ENCODE measurements around the gene AK9. TPM values are rescaled to one million over a fixed set of nuclear protein-coding genes. Genes with fewer than 3 reads are reported as not detected.

AK9 gene
- total RNA-seq, 1 donor from 2014 or later: 8.2 TPM

DNA sequence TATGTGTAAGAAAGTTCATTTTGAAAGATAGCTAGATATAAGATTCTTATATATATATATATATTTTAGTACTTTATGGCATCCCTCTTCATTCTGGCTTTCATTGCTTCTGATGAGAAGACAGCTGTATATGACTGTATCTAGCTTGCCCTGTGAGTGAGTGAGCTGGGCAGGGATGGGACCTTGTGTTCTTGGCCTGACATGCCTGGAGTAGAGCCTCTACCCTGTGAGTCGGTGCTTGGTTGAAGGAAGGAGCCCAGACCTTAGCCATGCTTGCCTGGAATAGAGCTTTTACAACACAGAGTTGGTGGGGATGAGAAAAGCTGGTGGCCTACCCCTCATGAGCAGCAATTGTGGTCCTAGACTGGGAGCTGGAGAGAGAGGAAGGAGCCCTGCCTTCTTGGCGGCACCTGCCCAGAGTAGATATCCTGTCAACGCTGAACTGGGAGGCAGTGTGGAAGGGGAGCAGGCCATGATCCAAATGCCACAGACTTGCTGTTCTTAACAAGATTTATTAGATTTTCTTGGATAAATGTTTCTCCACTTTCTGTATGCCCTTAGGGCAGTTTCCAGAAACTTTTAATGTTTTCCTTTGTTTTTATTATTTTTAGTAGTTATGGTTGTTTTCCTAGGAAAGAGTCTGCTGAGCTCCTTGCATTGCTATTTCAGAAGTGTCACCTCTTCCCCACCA lies 31.7 kb upstream of the AK9 start:
- no peak overlapping the region for H3K9ac ChIP-seq
- no peaks in the 10 kb centered on the region for H3K27me3 Mint-ChIP-seq (ENCODE audit: insufficient read depth, low read depth)

DNA sequence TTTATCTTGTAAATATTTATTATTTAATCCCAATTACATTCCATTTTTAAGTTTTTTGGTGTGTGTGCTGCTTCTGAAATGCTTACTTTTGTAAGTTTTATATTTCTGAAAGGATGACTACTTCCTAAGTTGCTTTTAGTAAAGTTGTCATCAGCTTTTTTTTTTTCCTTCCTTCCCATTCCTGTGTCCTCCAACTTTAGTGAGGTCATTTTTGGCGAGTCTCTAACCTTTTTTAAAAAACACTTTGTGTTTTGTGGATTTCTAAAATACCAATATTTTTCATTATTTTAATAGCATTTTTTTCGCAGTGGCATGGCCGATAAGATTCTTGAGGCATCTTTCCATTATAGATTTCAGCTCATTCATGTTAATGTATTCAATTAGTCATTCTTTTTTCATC lies 31.0 kb upstream of the AK9 start:
- H3K36me3 Mint-ChIP-seq: peaks cover 10% of the 10 kb centered on the region
- Histone ChIP-seq H3K9ac (no peak overlapping the region), H3K9me3 (ENCODE audit: low read depth) (no peaks in the 10 kb centered on the region), H2AFZ (replicated peaks) (no peak overlapping the region), H3K27me3 (no peaks in the 10 kb centered on the region), H4K20me1 (ENCODE audit: low read depth) (no peaks in the 10 kb centered on the region), H3K4me3 (no peak overlapping the region), H3F3A (ENCODE audit: low read depth) (no peaks in the 10 kb centered on the region), H3K36me3 (no peaks in the 10 kb centered on the region), H3K4me1 (no peaks in the 10 kb centered on the region), H3K79me2 (ENCODE audit: low read depth) (no peaks in the 10 kb centered on the region), H3K4me2 (no peak overlapping the region), H3K27ac (no peak overlapping the region)
- TF ChIP-seq EZH2 (IDR thresholded peaks at IDR 0.05) (no peak), EZH2phosphoT487 (IDR thresholded peaks at IDR 0.05) (no peak)
- TF ChIP-seq, protein P1, sequence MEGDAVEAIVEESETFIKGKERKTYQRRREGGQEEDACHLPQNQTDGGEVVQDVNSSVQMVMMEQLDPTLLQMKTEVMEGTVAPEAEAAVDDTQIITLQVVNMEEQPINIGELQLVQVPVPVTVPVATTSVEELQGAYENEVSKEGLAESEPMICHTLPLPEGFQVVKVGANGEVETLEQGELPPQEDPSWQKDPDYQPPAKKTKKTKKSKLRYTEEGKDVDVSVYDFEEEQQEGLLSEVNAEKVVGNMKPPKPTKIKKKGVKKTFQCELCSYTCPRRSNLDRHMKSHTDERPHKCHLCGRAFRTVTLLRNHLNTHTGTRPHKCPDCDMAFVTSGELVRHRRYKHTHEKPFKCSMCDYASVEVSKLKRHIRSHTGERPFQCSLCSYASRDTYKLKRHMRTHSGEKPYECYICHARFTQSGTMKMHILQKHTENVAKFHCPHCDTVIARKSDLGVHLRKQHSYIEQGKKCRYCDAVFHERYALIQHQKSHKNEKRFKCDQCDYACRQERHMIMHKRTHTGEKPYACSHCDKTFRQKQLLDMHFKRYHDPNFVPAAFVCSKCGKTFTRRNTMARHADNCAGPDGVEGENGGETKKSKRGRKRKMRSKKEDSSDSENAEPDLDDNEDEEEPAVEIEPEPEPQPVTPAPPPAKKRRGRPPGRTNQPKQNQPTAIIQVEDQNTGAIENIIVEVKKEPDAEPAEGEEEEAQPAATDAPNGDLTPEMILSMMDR (IDR thresholded peaks at IDR 0.05): no peak
- no peak overlapping the region for H3K27ac Mint-ChIP-seq
- peaks cover 5% of the 10 kb centered on the region for H3K9me3 Mint-ChIP-seq
- no peak overlapping the region for H3K4me3 Mint-ChIP-seq
- H3K4me1 Mint-ChIP-seq: no peaks in the 10 kb centered on the region
- no peak for DNase-seq (ENCODE audit: low spot score)
- H3K27me3 Mint-ChIP-seq (ENCODE audit: insufficient read depth, low read depth): no peaks in the 10 kb centered on the region

More for the DNA sequence above, 31.7 kb upstream of the AK9 start:
- Histone ChIP-seq H2AFZ (replicated peaks) (no peak overlapping the region), H3K4me2 (no peak overlapping the region), H3K79me2 (ENCODE audit: low read depth) (no peaks in the 10 kb centered on the region), H3K36me3 (no peaks in the 10 kb centered on the region), H3K4me1 (no peaks in the 10 kb centered on the region), H4K20me1 (ENCODE audit: low read depth) (no peaks in the 10 kb centered on the region), H3F3A (ENCODE audit: low read depth) (no peaks in the 10 kb centered on the region), H3K27ac (no peak overlapping the region), H3K27me3 (no peaks in the 10 kb centered on the region), H3K4me3 (no peak overlapping the region), H3K9me3 (ENCODE audit: low read depth) (no peaks in the 10 kb centered on the region)
- peaks cover 10% of the 10 kb centered on the region for H3K36me3 Mint-ChIP-seq
- no peak overlapping the region for H3K27ac Mint-ChIP-seq
- TF ChIP-seq EZH2 (IDR thresholded peaks at IDR 0.05) (no peak), EZH2phosphoT487 (IDR thresholded peaks at IDR 0.05) (no peak)
- TF ChIP-seq, protein P1 (IDR thresholded peaks at IDR 0.05): no peak
- H3K9me3 Mint-ChIP-seq: peaks cover 5% of the 10 kb centered on the region
- no peaks in the 10 kb centered on the region for H3K4me1 Mint-ChIP-seq
- no peak overlapping the region for H3K4me3 Mint-ChIP-seq
- no peak for DNase-seq (ENCODE audit: low spot score)

DNA sequence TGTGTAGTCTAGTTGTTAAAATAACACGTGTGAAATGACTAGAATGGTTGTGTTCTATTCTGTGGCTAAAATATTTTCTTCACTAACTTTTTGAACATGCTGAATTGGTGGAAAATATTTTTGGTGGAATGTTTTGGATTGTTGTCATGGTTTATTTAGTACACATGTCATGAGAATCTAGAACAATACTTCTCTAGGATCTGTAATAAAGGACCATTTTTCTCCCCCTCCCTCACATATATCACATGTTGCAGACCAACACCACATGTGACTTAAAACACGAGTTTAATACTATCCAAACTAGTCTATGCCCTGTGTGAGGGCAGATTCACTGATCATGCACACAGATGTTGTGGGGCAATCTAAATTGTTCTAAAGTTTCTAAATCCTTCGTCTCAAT lies 29.3 kb upstream of the AK9 start:
- Histone ChIP-seq H3K4me3 (no peak overlapping the region), H3K79me2 (ENCODE audit: low read depth) (no peaks in the 10 kb centered on the region), H3K27me3 (no peaks in the 10 kb centered on the region), H2AFZ (replicated peaks) (no peak overlapping the region), H3K4me2 (no peak overlapping the region), H3K4me1 (no peaks in the 10 kb centered on the region), H3K36me3 (no peaks in the 10 kb centered on the region), H3K27ac (no peak overlapping the region), H4K20me1 (ENCODE audit: low read depth) (no peaks in the 10 kb centered on the region), H3K9ac (no peak overlapping the region), H3K9me3 (ENCODE audit: low read depth) (no peaks in the 10 kb centered on the region), H3F3A (ENCODE audit: low read depth) (no peaks in the 10 kb centered on the region)
- no peak for DNase-seq (ENCODE audit: low spot score)
- no peak overlapping the region for H3K4me3 Mint-ChIP-seq
- TF ChIP-seq, protein P1 (IDR thresholded peaks at IDR 0.05): no peak
- TF ChIP-seq EZH2phosphoT487 (IDR thresholded peaks at IDR 0.05) (no peak), EZH2 (IDR thresholded peaks at IDR 0.05) (no peak)
- peaks cover 3% of the 10 kb centered on the region for H3K9me3 Mint-ChIP-seq
- no peaks in the 10 kb centered on the region for H3K4me1 Mint-ChIP-seq
- no peak overlapping the region for H3K27ac Mint-ChIP-seq
- no peaks in the 10 kb centered on the region for H3K27me3 Mint-ChIP-seq (ENCODE audit: insufficient read depth, low read depth)
- H3K36me3 Mint-ChIP-seq: peaks cover 4% of the 10 kb centered on the region

All from neural progenitor cell (in vitro differentiated cells).